Cardiac muscle cell (in vitro differentiated cells and primary cell): ENCODE results near the gene FAM20C. TPM values are rescaled to one million over a fixed set of nuclear protein-coding genes. Genes with fewer than 3 reads are reported as not detected.
"Not testable (repeated sequence)": the region's sequence is repeated elsewhere in the genome, so short reads cannot be mapped to it uniquely, and the experiment has no call there.

ENCODE experiments used
- DNase-seq, 2 donors: peaks; one replicate each; pipeline versions ENCODE4 v3.0.0 to v3.0.0-alpha.2; 2010 to 2017; ENCODE audit warnings: low read depth in 1 of 2, low spot score in 1 of 2
- H3K27ac ChIP-seq: fragments of 200-600 bp; sonication (generic); 2 replicates; pipeline ENCODE4 v1.5.1; 2016
- H3K27me3 ChIP-seq: fragments of 200-600 bp; sonication (generic); 2 replicates; pipeline ENCODE4 v1.6.0; 2016; ENCODE audit warnings: control low read depth
- H3K36me3 ChIP-seq: fragments of 200-600 bp; sonication (generic); 2 replicates; pipeline ENCODE4 v1.5.1; 2016; ENCODE audit warnings: control low read depth
- H3K4me1 ChIP-seq: fragments of 200-600 bp; sonication (generic); 2 replicates; pipeline ENCODE4 v1.8.1; 2017; ENCODE audit warnings: low read depth, mild to moderate bottlenecking, mixed run types
- H3K4me3 ChIP-seq: fragments of 200-600 bp; sonication (generic); 2 replicates; pipeline ENCODE4 v1.5.1; 2016; ENCODE audit warnings: mild to moderate bottlenecking
- H3K9me3 ChIP-seq: fragments of 200-600 bp; sonication (generic); 2 replicates; pipeline ENCODE4 v1.5.1; 2017; ENCODE audit warnings: low read depth, mild to moderate bottlenecking, control low read depth
- polyA plus RNA-seq: library from polyadenylated mRNA; unstranded; fragments of >200 nt; fragmentation: Nextera tagmentation; extraction: Ambion mirVana; gene quantifications from 2 replicates; pipeline ENCODE4 v1.2.1, GENCODE V29; 2016
- total RNA-seq: library from RNA; depleted of rRNA; stranded (reverse); fragments of >200 nt; gene quantifications from 2 replicates; pipeline ENCODE4 v1.2.3, GENCODE V29; 2016
- TF ChIP-seq, protein P1 (sequence below): IDR thresholded peaks from 2 replicates; pipeline ENCODE4 v1.5.1; 2012; ENCODE audit warnings: low read depth, mild to moderate bottlenecking, low read length

FAM20C gene
- total and polyA plus RNA-seq, 2 experiments from 2014 or later, result 4.9 to 15.7 TPM

DNA sequence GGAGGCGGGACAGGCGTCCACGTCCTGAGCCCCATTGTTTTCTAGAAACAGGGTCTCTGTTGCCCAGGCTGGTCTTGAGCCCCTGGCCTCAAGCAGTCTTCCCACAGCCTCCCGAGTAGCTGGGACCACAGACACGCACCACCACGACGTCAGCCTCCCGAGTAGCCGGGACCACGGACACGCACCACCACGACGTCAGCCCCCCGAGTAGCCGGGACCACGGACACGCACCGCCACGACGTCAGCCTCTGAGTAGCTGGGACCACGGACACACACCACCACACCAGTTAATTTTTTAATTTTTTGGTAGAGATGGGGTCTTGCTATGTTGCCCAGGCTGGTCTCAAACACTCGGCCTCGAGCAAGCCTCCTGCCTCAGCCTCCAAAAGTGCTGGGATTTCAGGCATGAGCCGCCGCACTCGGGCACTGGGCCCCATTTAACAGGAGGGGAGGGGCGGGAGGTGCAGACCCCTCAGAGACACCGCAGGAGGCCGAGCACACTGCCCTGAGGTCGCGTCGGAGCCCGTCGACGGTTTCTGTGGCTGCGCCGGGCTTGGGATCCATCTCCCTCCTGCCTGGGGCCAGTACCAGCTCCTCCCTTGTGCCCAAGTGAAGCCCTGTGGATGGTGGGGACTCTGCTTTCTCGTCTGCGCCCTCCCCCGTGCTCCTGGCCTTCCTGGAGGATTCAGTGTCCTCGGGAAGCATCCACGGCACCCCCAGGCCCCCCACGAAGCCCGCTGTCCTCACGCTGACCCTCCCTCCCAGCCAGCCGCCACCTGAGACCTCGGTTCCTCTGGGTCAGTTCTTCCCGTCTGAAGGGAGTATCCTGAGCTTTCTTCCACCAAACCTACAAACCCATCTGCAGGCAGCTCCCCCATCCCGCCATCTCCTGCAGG is 13.0 kb downstream of the FAM20C start:
- no peak overlapping the region for H3K27ac ChIP-seq
- no peak overlapping the region for H3K4me3 ChIP-seq
- TF ChIP-seq, protein P1, sequence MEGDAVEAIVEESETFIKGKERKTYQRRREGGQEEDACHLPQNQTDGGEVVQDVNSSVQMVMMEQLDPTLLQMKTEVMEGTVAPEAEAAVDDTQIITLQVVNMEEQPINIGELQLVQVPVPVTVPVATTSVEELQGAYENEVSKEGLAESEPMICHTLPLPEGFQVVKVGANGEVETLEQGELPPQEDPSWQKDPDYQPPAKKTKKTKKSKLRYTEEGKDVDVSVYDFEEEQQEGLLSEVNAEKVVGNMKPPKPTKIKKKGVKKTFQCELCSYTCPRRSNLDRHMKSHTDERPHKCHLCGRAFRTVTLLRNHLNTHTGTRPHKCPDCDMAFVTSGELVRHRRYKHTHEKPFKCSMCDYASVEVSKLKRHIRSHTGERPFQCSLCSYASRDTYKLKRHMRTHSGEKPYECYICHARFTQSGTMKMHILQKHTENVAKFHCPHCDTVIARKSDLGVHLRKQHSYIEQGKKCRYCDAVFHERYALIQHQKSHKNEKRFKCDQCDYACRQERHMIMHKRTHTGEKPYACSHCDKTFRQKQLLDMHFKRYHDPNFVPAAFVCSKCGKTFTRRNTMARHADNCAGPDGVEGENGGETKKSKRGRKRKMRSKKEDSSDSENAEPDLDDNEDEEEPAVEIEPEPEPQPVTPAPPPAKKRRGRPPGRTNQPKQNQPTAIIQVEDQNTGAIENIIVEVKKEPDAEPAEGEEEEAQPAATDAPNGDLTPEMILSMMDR, result no peak
- no peaks in the 10 kb centered on the region for H3K4me1 ChIP-seq
- no peaks in the 10 kb centered on the region for H3K9me3 ChIP-seq
- no peak for DNase-seq
- no peaks in the 10 kb centered on the region for H3K36me3 ChIP-seq
- H3K27me3 ChIP-seq, result no peaks in the 10 kb centered on the region

GRCh38 chr7:206351-206750 is 14.0 kb downstream of the FAM20C start:
- not testable (repeated sequence) for H3K27me3 ChIP-seq, H3K9me3 ChIP-seq, H3K4me1 ChIP-seq, DNase-seq, H3K36me3 ChIP-seq, H3K27ac ChIP-seq, H3K4me3 ChIP-seq

DNA sequence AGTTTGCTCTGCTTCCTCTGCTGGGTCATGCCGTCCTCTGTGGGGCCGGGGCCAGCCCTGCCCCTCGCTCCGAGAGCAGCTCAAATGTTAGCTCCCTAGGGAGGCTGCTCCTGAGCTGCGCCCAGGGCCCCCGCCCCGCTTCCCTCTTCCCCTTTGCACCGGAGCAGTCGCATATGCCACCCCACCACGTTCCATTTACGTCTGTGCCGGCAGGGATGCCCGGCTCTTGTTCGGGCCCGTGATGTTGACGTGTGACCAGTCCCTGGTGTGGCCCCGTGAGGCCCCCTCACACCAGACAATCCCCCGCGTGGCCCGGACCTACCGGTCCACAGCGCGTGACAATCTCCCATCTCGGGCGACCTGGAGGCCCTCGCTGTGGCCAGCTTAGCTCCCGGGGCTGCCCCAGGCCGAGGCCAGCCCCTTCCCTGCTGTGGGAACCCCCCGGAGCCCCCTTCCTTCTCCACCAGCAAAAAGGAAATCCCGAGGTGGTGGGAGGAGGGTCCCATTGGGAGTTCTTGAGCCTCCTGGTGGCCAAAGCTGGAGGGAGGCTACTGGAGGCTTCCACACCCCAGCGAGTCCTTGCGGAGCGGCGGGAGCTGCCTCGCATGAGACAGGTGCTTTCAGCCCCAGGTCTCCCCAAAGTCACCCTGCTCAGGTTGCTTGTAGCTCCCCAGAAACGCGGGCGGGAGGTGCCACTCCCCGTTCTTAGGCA is 15.2 kb downstream of the FAM20C start:
- no peaks in the 10 kb centered on the region for H3K36me3 ChIP-seq
- H3K4me3 ChIP-seq, result no peak overlapping the region
- TF ChIP-seq, protein P1, result peak; percentile 32
- no peaks in the 10 kb centered on the region for H3K27me3 ChIP-seq
- DNase-seq, result no peak
- no peaks in the 10 kb centered on the region for H3K4me1 ChIP-seq
- H3K27ac ChIP-seq, result no peak overlapping the region
- no peaks in the 10 kb centered on the region for H3K9me3 ChIP-seq

DNA sequence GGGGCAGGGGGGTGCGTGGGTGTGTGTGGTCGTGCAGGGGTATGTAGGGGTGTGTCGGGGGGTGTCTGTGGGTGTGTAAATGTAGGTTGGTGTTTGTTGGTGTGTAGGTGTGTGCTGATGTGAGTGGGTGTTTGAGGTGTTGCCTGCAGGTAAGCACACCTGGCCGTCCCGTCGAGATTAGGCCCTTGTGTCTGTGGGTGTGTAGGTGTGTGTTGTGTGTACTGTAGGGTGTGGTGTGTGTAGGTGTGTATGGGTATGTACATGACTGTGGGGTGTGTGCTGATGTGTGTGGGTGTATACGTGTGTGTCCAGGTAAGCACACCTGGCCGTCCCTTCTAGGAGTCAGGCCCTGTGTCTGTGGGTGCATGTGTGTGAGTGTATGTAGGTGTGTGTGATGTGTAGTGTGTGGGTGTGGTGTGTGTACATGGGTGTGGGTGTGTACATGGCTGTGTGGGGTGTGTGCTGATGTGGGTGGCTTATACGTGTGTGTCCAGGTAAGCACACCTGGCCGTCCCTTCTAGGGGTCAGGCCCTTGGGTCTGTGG is 15.8 kb downstream of the FAM20C start:
- no peaks in the 10 kb centered on the region for H3K9me3 ChIP-seq
- H3K4me1 ChIP-seq, result no peaks in the 10 kb centered on the region
- no peak for DNase-seq
- H3K36me3 ChIP-seq, result no peaks in the 10 kb centered on the region
- TF ChIP-seq, protein P1, result no peak
- no peak overlapping the region for H3K4me3 ChIP-seq
- no peak overlapping the region for H3K27ac ChIP-seq
- no peaks in the 10 kb centered on the region for H3K27me3 ChIP-seq

DNA sequence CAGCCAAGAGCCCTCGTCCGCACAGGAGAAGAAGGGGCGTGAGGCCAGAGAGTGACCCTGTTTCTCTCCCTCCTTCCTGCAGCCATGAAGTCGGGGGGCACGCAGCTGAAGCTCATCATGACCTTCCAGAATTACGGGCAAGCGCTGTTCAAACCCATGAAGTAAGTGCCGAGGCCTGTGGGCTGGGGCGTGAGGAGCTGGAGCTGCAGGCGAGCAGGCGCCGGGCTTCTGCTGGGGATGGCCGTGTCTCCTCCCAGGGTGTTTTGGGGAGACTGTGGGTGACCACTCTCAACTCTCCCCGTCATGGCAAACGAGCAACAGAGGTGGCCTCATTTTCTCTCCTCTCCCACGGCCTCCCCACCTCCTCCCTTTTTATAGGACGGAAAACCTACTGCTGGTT is 16.4 kb downstream of the FAM20C start:
- DNase-seq, result no peak
- H3K36me3 ChIP-seq, result no peaks in the 10 kb centered on the region
- H3K27ac ChIP-seq, result no peak overlapping the region
- TF ChIP-seq, protein P1, result no peak
- no peak overlapping the region for H3K4me3 ChIP-seq
- H3K4me1 ChIP-seq, result no peaks in the 10 kb centered on the region
- no peaks in the 10 kb centered on the region for H3K9me3 ChIP-seq
- H3K27me3 ChIP-seq, result no peaks in the 10 kb centered on the region

DNA sequence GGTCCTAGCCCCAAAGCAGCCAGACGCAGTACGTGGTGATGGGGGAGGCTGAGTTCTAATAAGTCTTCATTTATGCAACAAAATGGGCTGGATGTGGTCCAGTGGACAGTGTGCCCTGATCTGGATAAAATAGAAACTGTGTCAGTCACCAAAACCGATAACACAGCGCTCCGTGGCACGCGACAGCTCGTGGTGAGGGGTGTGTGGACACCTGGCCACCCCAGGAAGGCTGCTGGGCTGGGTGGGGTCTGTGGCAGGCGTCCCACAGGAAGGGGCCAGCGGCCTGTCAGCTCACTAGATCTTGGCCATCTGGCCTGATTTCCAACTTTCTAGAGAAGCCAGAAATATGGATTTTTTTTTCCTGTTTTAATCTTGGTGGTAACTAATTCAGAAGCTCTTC is 17.0 kb downstream of the FAM20C start:
- Histone ChIP-seq H3K4me3 (no peak overlapping the region), H3K9me3 (no peaks in the 10 kb centered on the region), H3K27me3 (no peaks in the 10 kb centered on the region), H3K27ac (no peak overlapping the region), H3K4me1 (no peaks in the 10 kb centered on the region), H3K36me3 (no peaks in the 10 kb centered on the region)
- TF ChIP-seq, protein P1, result no peak
- no peak for DNase-seq
